HepG2 (cell line): ENCODE data around the gene KDM8. TPM values are rescaled to one million over a fixed set of nuclear protein-coding genes. Genes with fewer than 3 reads are reported as not detected.

ENCODE experiments used
- GPN1 ChIP-seq: sonication (generic); formaldehyde crosslinking; IDR thresholded peaks from 2 replicates; pipeline ENCODE4 v1.5.1; 2020; ENCODE audit warnings: missing genetic modification reagents, borderline replicate concordance
- NCOR1 ChIP-seq: fragments of 200-600 bp; sonication (generic); IDR thresholded peaks from 2 replicates; pipeline ENCODE4 v1.7.0; 2017; ENCODE audit warnings: antibody characterized with exemption, low read length, borderline replicate concordance
- PCBP1 ChIP-seq: fragments of 200-400 bp; formaldehyde crosslinking; IDR thresholded peaks from 2 replicates; pipeline ENCODE4 v1.6.1; 2017; ENCODE audit warnings: mild to moderate bottlenecking, low read depth, low read length, borderline replicate concordance
- ZFP36L1 ChIP-seq: sonication (generic); formaldehyde crosslinking; IDR thresholded peaks from 2 replicates; pipeline ENCODE4 v1.8.0; 2022; ENCODE audit warnings: mild to moderate bottlenecking, missing genetic modification reagents, moderate library complexity
- ZNF101 ChIP-seq: sonication (generic); formaldehyde crosslinking; IDR thresholded peaks from 2 replicates; pipeline ENCODE4 v1.4.0; 2020; ENCODE audit warnings: mild to moderate bottlenecking, low read depth, missing genetic modification reagents, borderline replicate concordance
- ZNF496 ChIP-seq: sonication (generic); formaldehyde crosslinking; IDR thresholded peaks from 2 replicates; pipeline ENCODE4 v1.8.1; 2023; ENCODE audit warnings: mild to moderate bottlenecking, moderate library complexity, missing genetic modification reagents; ENCODE audit not compliant: insufficient replicate concordance
- ZNF572 ChIP-seq: sonication (generic); formaldehyde crosslinking; IDR thresholded peaks from 2 replicates; pipeline ENCODE4 v1.5.1; 2020; ENCODE audit warnings: mild to moderate bottlenecking, missing genetic modification reagents
- ZNF883 ChIP-seq: sonication (generic); formaldehyde crosslinking; IDR thresholded peaks from 2 replicates; pipeline ENCODE4 v1.5.1; 2020; ENCODE audit warnings: mild to moderate bottlenecking, missing genetic modification reagents; ENCODE audit errors: not compliant biosample characterization
- polyA plus RNA-seq, 8 experiments: library from polyadenylated mRNA; depleted of rRNA in 3 of 8; stranded (reverse) in 7 of 8; unstranded in 1 of 8; fragments of >200 nt; fragmentation: Illumina TruSeq in 4 of 8; extraction: Trizol in 4 of 8; gene quantifications; 2 replicates each; pipeline versions ENCODE4 v1.2.1 to v1.2.3, GENCODE V29; 2011 to 2016; ENCODE audit warnings: low read depth in 4 of 8, missing spikeins in 1 of 8, mixed read lengths in 1 of 8; ENCODE audit not compliant: insufficient read depth in 1 of 8
- total RNA-seq, 5 experiments: library from RNA; depleted of rRNA; stranded (reverse); fragments of >200 nt; fragmentation: Illumina TruSeq; extraction: Trizol; gene quantifications; 2 replicates each; pipeline ENCODE4 v1.2.3, GENCODE V29; 2016; ENCODE audit warnings: low read depth in 1 of 5
- TF ChIP-seq, protein P1 (sequence below): sonication (generic); formaldehyde crosslinking; IDR thresholded peaks from one replicate; pipeline ENCODE4 v1.5.1; 2020; ENCODE audit warnings: mild to moderate bottlenecking, missing genetic modification reagents; ENCODE audit errors: not compliant biosample characterization
- TF ChIP-seq, protein P2 (sequence below), 2 experiments: IDR thresholded peaks; 2 replicates each; pipeline ENCODE4 v1.6.1; 2011 to 2012; ENCODE audit warnings: low read length in 2 of 2, borderline replicate concordance in 1 of 2, low read depth in 1 of 2, mild to moderate bottlenecking in 1 of 2, moderate library complexity in 1 of 2
- TF ChIP-seq, protein P3 (sequence below): IDR thresholded peaks from 2 replicates; pipeline ENCODE4 v1.6.1; 2016; ENCODE audit warnings: missing biosample characterization, missing genetic modification reagents, low read depth
- TF ChIP-seq, protein P4 (sequence below): sonication (generic); formaldehyde crosslinking; IDR thresholded peaks from 2 replicates; pipeline ENCODE4 v1.4.0; 2020; ENCODE audit warnings: missing genetic modification reagents

KDM8 gene
- total and polyA plus RNA-seq, 2 of the 13 experiments (the other 11 are each of a cell fraction or from before 2014, with no cell fraction given), result 3.3 to 8.6 TPM

DNA sequence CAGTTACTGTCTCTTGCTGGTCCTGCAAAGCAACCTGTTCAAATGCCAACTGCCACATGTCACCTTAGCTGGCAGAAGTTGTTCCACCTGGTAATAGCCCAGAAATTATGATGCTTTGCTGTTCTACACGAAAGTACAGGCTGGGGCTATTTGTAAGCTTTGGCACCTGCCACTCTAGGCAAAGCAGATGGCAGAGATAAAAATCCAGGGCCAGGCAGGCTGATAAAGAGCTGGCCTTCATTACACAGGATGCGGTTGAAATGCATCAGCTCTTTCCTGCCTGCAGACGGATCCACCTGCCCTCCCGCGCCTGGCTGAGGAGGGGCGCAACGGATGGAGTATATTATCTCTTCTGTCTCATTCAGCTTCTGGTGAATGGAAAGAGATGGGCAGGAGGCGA is 29.3 kb upstream of the KDM8 start (continued):
- TF ChIP-seq, protein P1, sequence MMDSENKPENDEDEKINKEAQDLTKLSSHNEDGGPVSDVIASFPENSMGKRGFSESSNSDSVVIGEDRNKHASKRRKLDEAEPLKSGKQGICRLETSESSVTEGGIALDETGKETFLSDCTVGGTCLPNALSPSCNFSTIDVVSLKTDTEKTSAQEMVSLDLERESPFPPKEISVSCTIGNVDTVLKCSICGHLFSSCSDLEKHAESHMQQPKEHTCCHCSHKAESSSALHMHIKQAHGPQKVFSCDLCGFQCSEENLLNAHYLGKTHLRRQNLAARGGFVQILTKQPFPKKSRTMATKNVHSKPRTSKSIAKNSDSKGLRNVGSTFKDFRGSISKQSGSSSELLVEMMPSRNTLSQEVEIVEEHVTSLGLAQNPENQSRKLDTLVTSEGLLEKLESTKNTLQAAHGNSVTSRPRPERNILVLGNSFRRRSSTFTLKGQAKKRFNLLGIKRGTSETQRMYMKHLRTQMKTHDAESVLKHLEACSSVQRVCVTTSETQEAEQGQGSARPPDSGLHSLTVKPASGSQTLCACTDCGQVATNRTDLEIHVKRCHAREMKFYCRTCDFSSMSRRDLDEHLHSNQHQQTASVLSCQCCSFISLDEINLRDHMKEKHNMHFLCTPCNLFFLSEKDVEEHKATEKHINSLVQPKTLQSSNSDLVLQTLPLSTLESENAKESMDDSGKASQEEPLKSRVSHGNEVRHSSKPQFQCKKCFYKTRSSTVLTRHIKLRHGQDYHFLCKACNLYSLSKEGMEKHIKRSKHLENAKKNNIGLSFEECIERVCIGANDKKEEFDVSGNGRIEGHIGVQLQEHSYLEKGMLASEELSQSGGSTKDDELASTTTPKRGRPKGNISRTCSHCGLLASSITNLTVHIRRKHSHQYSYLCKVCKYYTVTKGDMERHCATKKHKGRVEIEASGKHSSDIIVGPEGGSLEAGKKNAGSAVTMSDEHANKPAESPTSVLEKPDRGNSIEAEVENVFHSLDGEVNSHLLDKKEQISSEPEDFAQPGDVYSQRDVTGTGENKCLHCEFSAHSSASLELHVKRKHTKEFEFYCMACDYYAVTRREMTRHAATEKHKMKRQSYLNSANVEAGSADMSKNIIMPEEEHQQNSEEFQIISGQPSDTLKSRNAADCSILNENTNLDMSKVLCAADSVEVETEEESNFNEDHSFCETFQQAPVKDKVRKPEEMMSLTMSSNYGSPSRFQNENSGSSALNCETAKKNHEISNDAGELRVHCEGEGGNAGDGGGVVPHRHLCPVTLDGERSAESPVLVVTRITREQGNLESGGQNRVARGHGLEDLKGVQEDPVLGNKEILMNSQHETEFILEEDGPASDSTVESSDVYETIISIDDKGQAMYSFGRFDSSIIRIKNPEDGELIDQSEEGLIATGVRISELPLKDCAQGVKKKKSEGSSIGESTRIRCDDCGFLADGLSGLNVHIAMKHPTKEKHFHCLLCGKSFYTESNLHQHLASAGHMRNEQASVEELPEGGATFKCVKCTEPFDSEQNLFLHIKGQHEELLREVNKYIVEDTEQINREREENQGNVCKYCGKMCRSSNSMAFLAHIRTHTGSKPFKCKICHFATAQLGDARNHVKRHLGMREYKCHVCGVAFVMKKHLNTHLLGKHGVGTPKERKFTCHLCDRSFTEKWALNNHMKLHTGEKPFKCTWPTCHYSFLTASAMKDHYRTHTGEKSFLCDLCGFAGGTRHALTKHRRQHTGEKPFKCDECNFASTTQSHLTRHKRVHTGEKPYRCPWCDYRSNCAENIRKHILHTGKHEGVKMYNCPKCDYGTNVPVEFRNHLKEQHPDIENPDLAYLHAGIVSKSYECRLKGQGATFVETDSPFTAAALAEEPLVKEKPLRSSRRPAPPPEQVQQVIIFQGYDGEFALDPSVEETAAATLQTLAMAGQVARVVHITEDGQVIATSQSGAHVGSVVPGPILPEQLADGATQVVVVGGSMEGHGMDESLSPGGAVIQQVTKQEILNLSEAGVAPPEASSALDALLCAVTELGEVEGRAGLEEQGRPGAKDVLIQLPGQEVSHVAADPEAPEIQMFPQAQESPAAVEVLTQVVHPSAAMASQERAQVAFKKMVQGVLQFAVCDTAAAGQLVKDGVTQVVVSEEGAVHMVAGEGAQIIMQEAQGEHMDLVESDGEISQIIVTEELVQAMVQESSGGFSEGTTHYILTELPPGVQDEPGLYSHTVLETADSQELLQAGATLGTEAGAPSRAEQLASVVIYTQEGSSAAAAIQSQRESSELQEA (CRISPR knock-in tag), result no peak
- TF ChIP-seq ZNF572 (CRISPR knock-in tag) (no peak), ZNF883 (CRISPR knock-in tag) (no peak), NCOR1 (no peak), ZFP36L1 (CRISPR knock-in tag) (no peak), PCBP1 (no peak), GPN1 (no peak), ZNF101 (CRISPR knock-in tag) (no peak), ZNF496 (CRISPR knock-in tag) (no peak)
- TF ChIP-seq, protein P2, sequence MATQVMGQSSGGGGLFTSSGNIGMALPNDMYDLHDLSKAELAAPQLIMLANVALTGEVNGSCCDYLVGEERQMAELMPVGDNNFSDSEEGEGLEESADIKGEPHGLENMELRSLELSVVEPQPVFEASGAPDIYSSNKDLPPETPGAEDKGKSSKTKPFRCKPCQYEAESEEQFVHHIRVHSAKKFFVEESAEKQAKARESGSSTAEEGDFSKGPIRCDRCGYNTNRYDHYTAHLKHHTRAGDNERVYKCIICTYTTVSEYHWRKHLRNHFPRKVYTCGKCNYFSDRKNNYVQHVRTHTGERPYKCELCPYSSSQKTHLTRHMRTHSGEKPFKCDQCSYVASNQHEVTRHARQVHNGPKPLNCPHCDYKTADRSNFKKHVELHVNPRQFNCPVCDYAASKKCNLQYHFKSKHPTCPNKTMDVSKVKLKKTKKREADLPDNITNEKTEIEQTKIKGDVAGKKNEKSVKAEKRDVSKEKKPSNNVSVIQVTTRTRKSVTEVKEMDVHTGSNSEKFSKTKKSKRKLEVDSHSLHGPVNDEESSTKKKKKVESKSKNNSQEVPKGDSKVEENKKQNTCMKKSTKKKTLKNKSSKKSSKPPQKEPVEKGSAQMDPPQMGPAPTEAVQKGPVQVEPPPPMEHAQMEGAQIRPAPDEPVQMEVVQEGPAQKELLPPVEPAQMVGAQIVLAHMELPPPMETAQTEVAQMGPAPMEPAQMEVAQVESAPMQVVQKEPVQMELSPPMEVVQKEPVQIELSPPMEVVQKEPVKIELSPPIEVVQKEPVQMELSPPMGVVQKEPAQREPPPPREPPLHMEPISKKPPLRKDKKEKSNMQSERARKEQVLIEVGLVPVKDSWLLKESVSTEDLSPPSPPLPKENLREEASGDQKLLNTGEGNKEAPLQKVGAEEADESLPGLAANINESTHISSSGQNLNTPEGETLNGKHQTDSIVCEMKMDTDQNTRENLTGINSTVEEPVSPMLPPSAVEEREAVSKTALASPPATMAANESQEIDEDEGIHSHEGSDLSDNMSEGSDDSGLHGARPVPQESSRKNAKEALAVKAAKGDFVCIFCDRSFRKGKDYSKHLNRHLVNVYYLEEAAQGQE (IDR thresholded peaks at IDR 0.05; ENCODE audit: borderline replicate concordance in 1 of 2, low read depth in 1 of 2, low read length in 2 of 2), result no peak
- TF ChIP-seq, protein P3, sequence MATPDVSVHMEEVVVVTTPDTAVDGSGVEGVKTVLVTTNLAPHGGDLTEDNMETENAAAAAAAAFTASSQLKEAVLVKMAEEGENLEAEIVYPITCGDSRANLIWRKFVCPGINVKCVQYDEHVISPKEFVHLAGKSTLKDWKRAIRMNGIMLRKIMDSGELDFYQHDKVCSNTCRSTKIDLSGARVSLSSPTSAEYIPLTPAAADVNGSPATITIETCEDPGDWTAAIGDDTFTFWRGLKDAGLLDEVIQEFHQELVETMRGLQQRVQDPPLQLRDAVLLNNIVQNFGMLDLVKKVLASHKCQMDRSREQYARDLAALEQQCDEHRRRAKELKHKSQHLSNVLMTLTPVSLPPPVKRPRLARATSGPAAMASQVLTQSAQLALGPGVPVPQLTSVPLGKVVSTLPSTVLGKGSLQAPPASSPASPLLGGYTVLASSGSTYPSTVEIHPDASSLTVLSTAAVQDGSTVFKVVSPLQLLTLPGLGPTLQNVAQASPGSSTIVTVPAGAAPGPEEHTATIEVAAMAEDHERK (CRISPR knock-in tag), result no peak
- TF ChIP-seq, protein P4, sequence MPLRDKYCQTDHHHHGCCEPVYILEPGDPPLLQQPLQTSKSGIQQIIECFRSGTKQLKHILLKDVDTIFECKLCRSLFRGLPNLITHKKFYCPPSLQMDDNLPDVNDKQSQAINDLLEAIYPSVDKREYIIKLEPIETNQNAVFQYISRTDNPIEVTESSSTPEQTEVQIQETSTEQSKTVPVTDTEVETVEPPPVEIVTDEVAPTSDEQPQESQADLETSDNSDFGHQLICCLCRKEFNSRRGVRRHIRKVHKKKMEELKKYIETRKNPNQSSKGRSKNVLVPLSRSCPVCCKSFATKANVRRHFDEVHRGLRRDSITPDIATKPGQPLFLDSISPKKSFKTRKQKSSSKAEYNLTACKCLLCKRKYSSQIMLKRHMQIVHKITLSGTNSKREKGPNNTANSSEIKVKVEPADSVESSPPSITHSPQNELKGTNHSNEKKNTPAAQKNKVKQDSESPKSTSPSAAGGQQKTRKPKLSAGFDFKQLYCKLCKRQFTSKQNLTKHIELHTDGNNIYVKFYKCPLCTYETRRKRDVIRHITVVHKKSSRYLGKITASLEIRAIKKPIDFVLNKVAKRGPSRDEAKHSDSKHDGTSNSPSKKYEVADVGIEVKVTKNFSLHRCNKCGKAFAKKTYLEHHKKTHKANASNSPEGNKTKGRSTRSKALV (CRISPR knock-in tag), result no peak
